Measurements from ENCODE around the gene DTX3.

DNA sequence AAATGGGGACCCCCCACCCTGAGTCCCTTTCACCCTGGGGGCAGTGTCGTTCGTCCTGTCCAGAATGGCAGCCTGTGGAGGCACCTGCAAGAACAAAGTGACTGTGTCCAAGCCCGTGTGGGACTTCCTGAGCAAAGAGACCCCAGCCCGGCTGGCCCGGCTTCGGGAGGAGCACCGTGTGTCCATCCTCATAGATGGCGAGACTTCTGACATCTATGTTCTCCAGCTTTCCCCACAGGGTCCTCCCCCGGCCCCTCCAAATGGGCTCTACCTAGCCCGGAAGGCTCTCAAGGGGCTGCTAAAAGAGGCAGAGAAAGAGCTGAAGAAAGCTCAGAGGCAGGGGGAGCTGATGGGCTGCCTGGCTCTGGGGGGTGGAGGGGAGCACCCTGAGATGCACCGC is 2.2 kb downstream of the DTX3 start:
- TF ChIP-seq, protein P1, sequence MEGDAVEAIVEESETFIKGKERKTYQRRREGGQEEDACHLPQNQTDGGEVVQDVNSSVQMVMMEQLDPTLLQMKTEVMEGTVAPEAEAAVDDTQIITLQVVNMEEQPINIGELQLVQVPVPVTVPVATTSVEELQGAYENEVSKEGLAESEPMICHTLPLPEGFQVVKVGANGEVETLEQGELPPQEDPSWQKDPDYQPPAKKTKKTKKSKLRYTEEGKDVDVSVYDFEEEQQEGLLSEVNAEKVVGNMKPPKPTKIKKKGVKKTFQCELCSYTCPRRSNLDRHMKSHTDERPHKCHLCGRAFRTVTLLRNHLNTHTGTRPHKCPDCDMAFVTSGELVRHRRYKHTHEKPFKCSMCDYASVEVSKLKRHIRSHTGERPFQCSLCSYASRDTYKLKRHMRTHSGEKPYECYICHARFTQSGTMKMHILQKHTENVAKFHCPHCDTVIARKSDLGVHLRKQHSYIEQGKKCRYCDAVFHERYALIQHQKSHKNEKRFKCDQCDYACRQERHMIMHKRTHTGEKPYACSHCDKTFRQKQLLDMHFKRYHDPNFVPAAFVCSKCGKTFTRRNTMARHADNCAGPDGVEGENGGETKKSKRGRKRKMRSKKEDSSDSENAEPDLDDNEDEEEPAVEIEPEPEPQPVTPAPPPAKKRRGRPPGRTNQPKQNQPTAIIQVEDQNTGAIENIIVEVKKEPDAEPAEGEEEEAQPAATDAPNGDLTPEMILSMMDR (IDR thresholded peaks at IDR 0.05), result no peak
- TF ChIP-seq POLR2A (IDR thresholded peaks at IDR 0.05) (no peak), EP300 (IDR thresholded peaks at IDR 0.05) (no peak)

Data from sigmoid colon (tissue), 4 donors.